HG03108 (cell line): ENCODE measurements around the gene KLHL7.
A peak's percentile ranks its signal among the peaks of the same experiment; 100 is the strongest.

Experiments used
- ATAC-seq: cut with Tn5 transposase; IDR thresholded peaks from one replicate; pipeline ENCODE4 v1.9.1; 2021; ENCODE audit warnings: moderate library complexity; ENCODE audit not compliant: unreplicated experiment

The KLHL7 gene

GRCh38 chr7:23105644-23106056 is at the start of gene KLHL7:
Gene KLHL7 (plus strand): TSS chr7:23105785. CDS start chr7:23106027, 242 bp downstream.
- ATAC-seq: peak; percentile 97

- no peak for ATAC-seq
Measured at GRCh38 chr7:23058408-23059096, 47.0 kb upstream of the KLHL7 start.

GRCh38 chr7:23061327-23061726 is 44.3 kb upstream of the KLHL7 start:
- no peak for ATAC-seq

- no peak for ATAC-seq
Measured at GRCh38 chr7:23062452-23062851, 43.1 kb upstream of the KLHL7 start.

GRCh38 chr7:23065974-23066373 is 39.6 kb upstream of the KLHL7 start:
- ATAC-seq: no peak

GRCh38 chr7:23067271-23067670 is 38.3 kb upstream of the KLHL7 start:
- no peak for ATAC-seq

GRCh38 chr7:23072048-23072447 is 33.5 kb upstream of the KLHL7 start:
- ATAC-seq: no peak

GRCh38 chr7:23072922-23073321 is 32.7 kb upstream of the KLHL7 start:
- no peak for ATAC-seq

GRCh38 chr7:23074443-23075261 is 30.9 kb upstream of the KLHL7 start:
- ATAC-seq: no peak

GRCh38 chr7:23075571-23075970 is 30.0 kb upstream of the KLHL7 start:
- ATAC-seq: no peak

- ATAC-seq: no peak
Measured at GRCh38 chr7:23076772-23077171, 28.8 kb upstream of the KLHL7 start.

GRCh38 chr7:23093111-23093510 is 12.5 kb upstream of the KLHL7 start:
- no peak for ATAC-seq

- ATAC-seq: no peak
Measured at GRCh38 chr7:23093546-23093945, 12.0 kb upstream of the KLHL7 start.

GRCh38 chr7:23096518-23097290 is 8.9 kb upstream of the KLHL7 start:
- no peak for ATAC-seq

- no peak for ATAC-seq
Measured at GRCh38 chr7:23098029-23098428, 7.6 kb upstream of the KLHL7 start.

- no peak for ATAC-seq
Measured at GRCh38 chr7:23098460-23098859, 7.1 kb upstream of the KLHL7 start.

- no peak for ATAC-seq
Measured at GRCh38 chr7:23100697-23101096, 4.9 kb upstream of the KLHL7 start.

GRCh38 chr7:23105086-23105643 is 420 bp upstream of the KLHL7 start:
- no peak for ATAC-seq

GRCh38 chr7:23106057-23106822 is 655 bp downstream of the KLHL7 start:
- ATAC-seq: peak; percentile 19

GRCh38 chr7:23106823-23107663 is 1.5 kb downstream of the KLHL7 start:
- ATAC-seq: no peak
